Measurements from ENCODE around the gene SETDB1. TPM values are rescaled to one million over a fixed set of nuclear protein-coding genes. Genes with fewer than 3 reads are reported as not detected.

Gene SETDB1
- total and polyA plus RNA-seq, 2 of the 13 experiments (the other 11 are each of a cell fraction or from before 2014, with no cell fraction given) = 33.1 to 34.6 TPM

DNA sequence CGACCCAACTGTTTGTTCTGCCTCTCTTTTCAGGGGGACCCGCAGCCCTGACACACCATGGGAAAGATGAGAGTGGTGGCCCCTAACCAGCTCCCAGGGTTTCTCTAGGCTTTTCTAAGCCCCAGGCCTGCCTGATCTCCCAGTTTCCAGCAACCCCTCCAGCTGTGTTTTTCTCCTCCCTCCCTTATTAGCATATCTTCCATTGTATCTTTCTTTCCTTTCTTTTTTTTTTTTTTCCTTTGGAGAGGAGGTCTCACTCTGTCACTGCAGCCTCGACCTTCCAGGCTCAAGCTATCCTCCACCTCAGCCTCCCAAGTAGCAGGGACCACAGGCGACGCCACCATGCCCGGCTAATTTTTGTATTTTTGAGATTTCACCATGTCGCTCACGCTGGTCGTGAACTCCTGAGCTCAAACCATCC, 50.2 kb downstream of the SETDB1 start:
- FAIRE-seq (no peak), ATAC-seq (no peak), DNase-seq (ENCODE audit: low spot score) (no peak)
- intact Hi-C loops (cut with micrococcal nuclease; ENCODE audit: unreplicated experiment) = no loop called here
- Histone ChIP-seq H4K20me1 (ENCODE audit: insufficient read depth, low read length) (no peaks in the 10 kb centered on the region), H3K9ac (ENCODE audit: insufficient read depth, low read depth, low read length) (peak overlapping the region; percentile 18; the same call in 1 of the 2 replicates), H3K4me3 (replicated peaks in 1 of 3; ENCODE audit: insufficient read depth in 1 of 3, low read depth in 2 of 3, low read length in 3 of 3) (0 out of 6 replicates have a peak overlapping the region, but pooled peaks of 1 of the 3 experiments have one; percentile 89), H3K27me3 (ENCODE audit: control insufficient read depth in 1 of 2, insufficient read depth in 2 of 2, low read length in 2 of 2) (no peaks in the 10 kb centered on the region; a peak in 1 of 5 replicates), H2AFZ (ENCODE audit: low read length) (no peak overlapping the region), H3K36me3 (replicated peaks in 1 of 2; ENCODE audit: control insufficient read depth in 1 of 2, insufficient read depth in 2 of 2, low read length in 2 of 2) (no peaks in the 10 kb centered on the region), H3K27ac (ENCODE audit: extremely low read length, insufficient read depth, low read length) (no peak overlapping the region), H3K4me1 (ENCODE audit: insufficient read depth, low read length) (peaks cover 76% of the 10 kb centered on the region), H3K4me2 (ENCODE audit: low read depth, low read length) (peak overlapping the region; percentile 72), H3K79me2 (ENCODE audit: insufficient read depth, low read length) (peaks cover 32% of the 10 kb centered on the region), H3K9me3 (ENCODE audit: low read length) (no peaks in the 10 kb centered on the region)
- WGBS (ENCODE audit: low lambda C conversion rate) = 67% methylated on average over 9 of the region's 9 CpGs
- TF ChIP-seq TCF12 (IDR thresholded peaks at IDR 0.05) (no peak), TCF12 (CRISPR knock-in tag; IDR thresholded peaks at IDR 0.05) (no peak), PRMT3 (CRISPR knock-in tag; IDR thresholded peaks at IDR 0.05; ENCODE audit: borderline replicate concordance, low read depth) (no peak), REXO4 (CRISPR knock-in tag; IDR thresholded peaks at IDR 0.05; ENCODE audit: borderline replicate concordance) (no peak)
- TF ChIP-seq, protein P1, sequence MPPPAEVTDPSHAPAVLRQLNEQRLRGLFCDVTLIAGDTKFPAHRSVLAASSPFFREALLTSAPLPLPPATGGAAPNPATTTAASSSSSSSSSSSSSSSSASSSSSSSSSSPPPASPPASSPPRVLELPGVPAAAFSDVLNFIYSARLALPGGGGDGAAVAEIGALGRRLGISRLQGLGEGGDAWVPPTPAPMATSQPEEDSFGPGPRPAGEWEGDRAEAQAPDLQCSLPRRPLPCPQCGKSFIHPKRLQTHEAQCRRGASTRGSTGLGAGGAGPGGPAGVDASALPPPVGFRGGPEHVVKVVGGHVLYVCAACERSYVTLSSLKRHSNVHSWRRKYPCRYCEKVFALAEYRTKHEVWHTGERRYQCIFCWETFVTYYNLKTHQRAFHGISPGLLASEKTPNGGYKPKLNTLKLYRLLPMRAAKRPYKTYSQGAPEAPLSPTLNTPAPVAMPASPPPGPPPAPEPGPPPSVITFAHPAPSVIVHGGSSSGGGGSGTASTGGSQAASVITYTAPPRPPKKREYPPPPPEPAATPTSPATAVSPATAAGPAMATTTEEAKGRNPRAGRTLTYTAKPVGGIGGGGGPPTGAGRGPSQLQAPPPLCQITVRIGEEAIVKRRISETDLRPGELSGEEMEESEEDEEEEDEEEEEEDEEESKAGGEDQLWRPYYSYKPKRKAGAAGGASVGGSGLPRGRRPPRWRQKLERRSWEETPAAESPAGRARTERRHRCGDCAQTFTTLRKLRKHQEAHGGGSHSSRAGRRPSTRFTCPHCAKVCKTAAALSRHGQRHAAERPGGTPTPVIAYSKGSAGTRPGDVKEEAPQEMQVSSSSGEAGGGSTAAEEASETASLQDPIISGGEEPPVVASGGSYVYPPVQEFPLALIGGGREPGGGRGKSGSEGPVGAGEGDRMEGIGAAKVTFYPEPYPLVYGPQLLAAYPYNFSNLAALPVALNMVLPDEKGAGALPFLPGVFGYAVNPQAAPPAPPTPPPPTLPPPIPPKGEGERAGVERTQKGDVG (CRISPR knock-in tag; IDR thresholded peaks at IDR 0.05; ENCODE audit: borderline replicate concordance) = 0 out of 2 replicates have a peak, but pooled peaks have one; percentile 6
- ChIA-PET CTCF (ENCODE audit: low intra/inter-chr PET ratio, low total read pairs) (no interaction called here), POLR2A (interaction anchor here (1.2 to 10.3 kb wide), 4 partner anchors 11 to 307 kb away, joined by 3 to 99 read pairs (median 4); partner anchors contain the start of gene MINDY1)
- in situ Hi-C loops (cut with HindIII; ENCODE audit: extremely low pct_ligation_motif_present, low pct_unique_long_range_greater_than_20kb) = no loop called here
- BruUV-seq (replicated peaks) = no TSS peak
